OCI-LY1 (cell line): ENCODE results near the gene MCUB.

Experiments
- CTCF ChIP-seq: fragments of 200-600 bp; sonication (generic), shearing (Covaris generic); IDR thresholded peaks from 2 replicates; pipeline ENCODE4 v1.5.1; 2017; ENCODE audit warnings: mild to moderate bottlenecking, antibody characterized with exemption, low read length, moderate library complexity, mixed read lengths
- EZH2 ChIP-seq: fragments of 200-600 bp; sonication (generic), shearing (Covaris generic); IDR thresholded peaks from 2 replicates; pipeline ENCODE4 v1.8.0; 2017; ENCODE audit warnings: borderline replicate concordance, mixed run types, mild to moderate bottlenecking, antibody characterized with exemption, low read length, moderate library complexity, mixed read lengths

DNA sequence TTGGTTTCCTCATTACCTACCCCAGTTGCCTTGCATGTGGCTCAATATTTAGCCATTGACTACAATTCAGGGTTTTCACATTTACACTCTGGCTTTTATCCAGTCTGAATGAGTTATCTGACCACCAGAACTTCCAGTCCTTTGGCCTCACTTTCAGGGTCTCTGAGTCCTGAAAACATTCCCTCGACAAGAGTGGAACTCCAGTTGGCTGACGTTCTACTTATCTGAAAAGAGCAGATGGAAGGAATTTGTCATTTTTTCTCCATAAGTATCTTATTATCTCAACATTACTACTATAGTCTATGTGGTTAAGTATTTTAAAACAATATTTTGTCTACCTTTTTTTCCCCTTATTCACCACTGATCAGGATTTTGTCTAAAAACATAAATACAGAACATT, 148.4 kb downstream of the MCUB start:
- TF ChIP-seq EZH2 (no peak), CTCF (no peak)
